Rectal smooth muscle tissue (tissue), 1 donor: ENCODE data around the gene JCHAIN.
"Not testable (repeated sequence)": the region's sequence is repeated elsewhere in the genome, so short reads cannot be mapped to it uniquely, and the experiment has no call there.

ENCODE experiments used
- H3K27ac ChIP-seq: one replicate; pipeline ENCODE4 v1.7.0; 2013; ENCODE audit warnings: low read depth, low read length, inconsistent platforms
- H3K27me3 ChIP-seq: one replicate; pipeline ENCODE4 v1.7.0; 2013; ENCODE audit warnings: low read length; ENCODE audit not compliant: control insufficient read depth, insufficient read depth
- H3K36me3 ChIP-seq: one replicate; pipeline ENCODE4 v1.7.0; 2013; ENCODE audit warnings: low read length; ENCODE audit not compliant: control insufficient read depth, insufficient read depth
- H3K4me1 ChIP-seq: one replicate; pipeline ENCODE4 v1.7.0; 2013; ENCODE audit warnings: low read length; ENCODE audit not compliant: control insufficient read depth, insufficient read depth
- H3K4me3 ChIP-seq: one replicate; pipeline ENCODE4 v1.7.0; 2013; ENCODE audit warnings: low read length
- H3K9ac ChIP-seq: one replicate; pipeline ENCODE4 v1.7.0; 2013; ENCODE audit warnings: low read length

Gene JCHAIN

DNA sequence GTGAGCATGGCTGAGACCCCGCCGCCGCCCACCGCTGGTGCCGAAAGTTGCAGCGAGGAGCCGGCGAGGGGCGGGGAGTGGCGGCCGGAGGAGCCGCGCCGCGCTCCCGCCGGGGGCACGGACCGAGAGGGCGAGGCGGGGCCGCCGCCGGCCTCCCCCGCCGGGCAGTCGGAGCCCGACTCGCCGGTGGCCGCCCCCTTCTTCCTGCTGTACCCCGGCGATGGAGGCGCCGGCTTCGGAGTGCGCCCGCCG, 38.5 kb upstream of the JCHAIN start:
- Histone ChIP-seq H3K9ac (peak overlapping the region; percentile 21), H3K4me1 (peaks cover 15% of the 10 kb centered on the region), H3K27ac (peak overlapping the region; percentile 89)

DNA sequence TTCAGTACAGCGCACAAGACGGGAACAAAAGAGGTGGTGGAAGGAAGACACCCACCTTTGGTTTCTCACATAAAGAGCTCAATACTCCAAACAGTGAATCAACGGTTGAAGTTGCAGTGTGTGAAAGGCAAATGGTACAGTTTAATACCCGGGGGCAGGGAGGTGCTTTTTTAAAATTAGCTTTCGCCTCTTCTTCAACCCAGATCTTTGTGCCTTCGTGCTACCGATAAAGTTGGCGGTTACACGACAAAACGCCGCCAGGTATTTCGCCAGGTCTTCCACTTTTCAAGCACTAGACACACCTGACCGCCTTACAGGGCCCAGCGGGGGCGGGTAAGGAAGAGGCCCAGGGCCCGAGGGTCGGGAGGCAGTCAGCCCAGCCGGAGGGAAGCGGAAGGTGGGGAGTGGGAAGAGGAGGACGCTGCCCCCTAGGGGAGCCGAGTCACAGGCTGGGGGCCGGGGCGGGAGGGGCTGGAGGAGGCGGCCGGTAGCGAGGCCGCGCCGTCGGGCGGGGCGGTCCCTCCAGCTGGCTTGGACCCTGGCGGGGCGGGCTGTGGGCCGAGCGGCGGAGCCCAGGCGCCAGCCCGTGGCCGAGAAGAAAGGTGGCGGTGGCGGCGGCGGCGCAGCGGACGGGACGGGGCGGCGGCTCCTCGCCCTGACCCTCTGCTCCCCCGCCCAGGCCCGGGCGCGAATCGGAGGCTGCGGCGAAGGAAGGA, 38.1 kb upstream of the JCHAIN start:
- Histone ChIP-seq H3K27me3 (no peaks in the 10 kb centered on the region), H3K36me3 (no peaks in the 10 kb centered on the region), H3K4me1 (peaks cover 15% of the 10 kb centered on the region), H3K9ac (peak overlapping the region; percentile 81), H3K27ac (peak overlapping the region; percentile 89), H3K4me3 (peak overlapping the region; percentile 62)

More for the DNA sequence above, 38.5 kb upstream of the JCHAIN start:
- Histone ChIP-seq H3K27me3 (no peaks in the 10 kb centered on the region), H3K36me3 (no peaks in the 10 kb centered on the region), H3K4me3 (peak overlapping the region; percentile 62)

DNA sequence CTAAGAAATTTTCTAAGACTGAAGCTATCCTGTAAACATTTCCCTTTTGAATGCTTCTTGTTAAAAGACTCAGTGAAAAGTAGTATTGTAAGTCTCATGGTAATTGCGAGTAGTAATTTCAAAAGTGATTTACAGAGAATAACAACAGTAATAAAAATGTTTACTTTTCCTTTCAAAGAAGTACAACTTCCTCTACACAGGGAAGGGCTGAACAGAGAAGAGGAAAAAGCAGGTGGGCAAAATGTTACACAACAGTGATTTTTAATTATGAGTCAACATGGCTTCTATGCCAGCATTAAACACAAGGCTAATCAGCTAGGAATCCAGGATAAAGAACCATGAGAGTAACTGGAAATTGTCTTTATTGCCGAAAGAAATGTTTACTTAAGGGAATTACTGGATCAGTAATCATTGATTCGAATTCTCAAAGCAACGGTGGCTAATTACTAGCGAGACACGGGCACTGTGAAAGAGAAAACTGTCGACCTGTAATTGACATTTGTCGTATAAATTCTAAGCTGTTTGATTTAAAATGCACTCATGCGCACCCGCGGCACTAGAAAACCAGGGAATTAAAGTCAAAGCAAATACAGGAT, 37.4 kb upstream of the JCHAIN start:
- H3K27ac ChIP-seq, result peak overlapping the region; percentile 89
- H3K27me3 ChIP-seq, result no peaks in the 10 kb centered on the region
- H3K9ac ChIP-seq, result peak overlapping the region; percentile 50
- no peaks in the 10 kb centered on the region for H3K36me3 ChIP-seq
- peak overlapping the region; percentile 62 for H3K4me3 ChIP-seq
- H3K4me1 ChIP-seq, result peaks cover 15% of the 10 kb centered on the region

DNA sequence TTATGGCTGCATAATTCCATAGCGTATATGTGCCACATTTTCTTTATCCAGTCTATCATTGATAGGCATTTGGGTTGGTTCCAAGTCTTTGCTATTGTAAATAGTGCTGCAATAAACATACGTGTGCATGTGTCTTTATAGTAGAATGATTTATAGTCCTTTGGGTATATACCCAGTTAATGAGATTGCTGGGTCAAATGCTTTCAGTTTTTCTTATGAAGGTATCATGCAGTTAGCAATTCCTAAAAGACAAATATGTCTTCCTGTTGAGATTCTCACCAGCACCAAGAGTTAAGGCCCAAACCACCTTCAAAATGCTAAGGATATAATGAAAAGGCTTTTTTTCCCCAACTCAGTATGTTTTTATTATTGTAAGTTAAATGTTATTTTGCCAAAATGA, 36.3 kb upstream of the JCHAIN start:
- not testable (repeated sequence) for H3K27me3 ChIP-seq, H3K36me3 ChIP-seq, H3K27ac ChIP-seq, H3K9ac ChIP-seq, H3K4me3 ChIP-seq
- peaks cover 15% of the 10 kb centered on the region for H3K4me1 ChIP-seq

DNA sequence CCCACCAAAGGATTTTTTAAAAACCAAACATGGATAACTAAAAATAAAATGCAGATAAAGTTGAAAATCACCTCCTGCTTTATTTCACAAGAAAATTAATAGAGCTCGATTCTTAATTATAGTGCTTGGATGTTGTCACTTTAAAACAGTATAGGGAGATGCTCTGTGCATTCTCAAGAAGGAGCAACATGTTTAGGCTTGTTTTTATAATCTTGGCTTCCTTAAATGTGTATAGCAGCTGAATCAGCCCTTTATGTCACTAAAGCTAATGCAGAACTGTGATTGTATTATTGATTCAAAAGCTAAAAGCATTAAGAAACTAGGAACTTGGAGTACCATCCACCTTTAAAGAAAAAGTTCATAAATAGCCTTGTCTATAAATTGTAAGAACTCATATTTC, 35.0 kb upstream of the JCHAIN start:
- peaks cover 6% of the 10 kb centered on the region for H3K4me1 ChIP-seq
- H3K4me3 ChIP-seq, result no peak overlapping the region
- no peaks in the 10 kb centered on the region for H3K27me3 ChIP-seq
- no peak overlapping the region for H3K9ac ChIP-seq
- no peaks in the 10 kb centered on the region for H3K36me3 ChIP-seq
- no peak overlapping the region for H3K27ac ChIP-seq

DNA sequence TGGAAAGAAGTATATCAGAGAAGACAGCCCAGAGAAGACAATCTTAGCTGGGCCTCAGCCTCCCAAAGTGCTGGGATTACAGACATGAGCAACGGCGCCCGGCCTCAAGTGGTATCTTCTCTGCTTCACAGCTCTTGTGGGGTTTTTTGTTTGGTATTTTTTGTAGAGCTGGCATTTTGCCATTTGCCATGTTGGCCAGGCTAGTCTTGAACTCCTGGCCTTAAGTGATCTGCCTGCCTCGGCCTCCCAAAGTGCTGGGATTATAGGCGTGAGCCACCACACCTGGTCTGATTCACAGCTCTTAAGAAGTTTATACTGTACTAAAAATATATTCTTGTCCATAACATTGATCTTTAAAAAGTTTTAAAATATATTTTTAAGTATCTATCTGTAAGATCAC, 34.4 kb upstream of the JCHAIN start:
- Histone ChIP-seq H3K9ac (no peak overlapping the region), H3K36me3 (no peaks in the 10 kb centered on the region), H3K4me1 (peaks cover 3% of the 10 kb centered on the region), H3K27me3 (no peaks in the 10 kb centered on the region), H3K27ac (no peak overlapping the region), H3K4me3 (no peak overlapping the region)

DNA sequence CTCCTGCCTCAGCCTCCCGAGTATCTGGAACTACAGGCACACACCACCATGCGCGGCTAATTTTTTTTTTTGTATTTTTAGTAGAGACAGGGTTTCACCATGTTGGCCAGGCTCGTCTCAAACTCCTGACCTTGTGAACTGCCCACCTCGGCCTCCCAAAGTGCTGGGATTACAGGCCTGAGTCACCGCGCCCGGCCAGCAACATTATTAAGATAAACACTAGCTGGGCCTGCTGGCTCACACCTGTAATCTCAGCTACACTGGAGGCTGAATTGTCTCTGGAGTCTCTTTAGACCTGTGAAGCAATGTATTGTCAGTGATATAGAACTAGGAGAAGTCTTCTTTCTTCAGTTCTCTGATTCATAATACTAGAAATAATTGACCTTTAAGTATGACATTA, 32.1 kb upstream of the JCHAIN start:
- not testable (repeated sequence) for H3K27ac ChIP-seq, H3K36me3 ChIP-seq, H3K4me1 ChIP-seq, H3K9ac ChIP-seq, H3K27me3 ChIP-seq, H3K4me3 ChIP-seq

DNA sequence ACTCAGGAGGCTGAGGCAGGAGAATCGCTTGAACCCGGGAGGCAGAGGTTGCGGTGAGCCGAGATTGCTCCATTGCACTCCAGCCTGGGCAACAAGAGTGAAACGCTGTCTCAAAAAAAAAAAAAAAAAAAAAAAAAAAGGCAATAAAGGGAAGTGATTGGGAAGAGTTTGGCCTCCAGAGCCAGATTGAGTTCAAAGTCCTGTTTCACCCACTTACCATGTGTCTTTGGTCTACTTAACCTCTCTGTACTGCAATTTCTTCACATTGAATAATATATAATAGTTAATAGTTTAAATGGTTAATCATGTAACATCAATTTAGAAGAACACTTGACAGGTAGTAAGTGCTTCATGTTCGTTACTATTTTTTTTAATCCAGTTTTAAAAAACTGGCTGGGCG, 28.3 kb upstream of the JCHAIN start:
- not testable (repeated sequence) for H3K4me1 ChIP-seq, H3K27me3 ChIP-seq, H3K36me3 ChIP-seq, H3K4me3 ChIP-seq, H3K9ac ChIP-seq, H3K27ac ChIP-seq

DNA sequence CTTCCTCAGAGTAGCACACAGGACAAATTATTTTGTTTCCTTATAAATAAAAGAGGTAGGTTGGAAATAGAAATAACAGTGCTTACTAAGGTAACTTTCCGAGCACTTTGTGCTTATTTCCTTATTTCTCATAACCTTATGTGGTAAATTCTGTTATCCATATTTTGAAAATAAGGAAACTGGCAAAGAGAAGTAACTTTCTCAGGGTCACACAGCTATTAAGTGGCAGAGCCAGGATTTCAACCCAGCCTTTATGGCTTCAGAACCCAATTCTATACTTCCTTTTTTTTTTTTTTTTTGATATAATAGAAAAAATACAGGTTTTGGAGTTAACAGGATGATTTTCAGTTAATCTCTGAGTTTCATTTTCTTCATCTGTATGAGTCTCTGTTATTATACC, 25.4 kb upstream of the JCHAIN start:
- peaks cover 2% of the 10 kb centered on the region for H3K36me3 ChIP-seq
- H3K27me3 ChIP-seq, result no peaks in the 10 kb centered on the region
- H3K27ac ChIP-seq, result no peak overlapping the region
- H3K4me3 ChIP-seq, result no peak overlapping the region
- H3K9ac ChIP-seq, result no peak overlapping the region
- peaks cover 14% of the 10 kb centered on the region for H3K4me1 ChIP-seq

DNA sequence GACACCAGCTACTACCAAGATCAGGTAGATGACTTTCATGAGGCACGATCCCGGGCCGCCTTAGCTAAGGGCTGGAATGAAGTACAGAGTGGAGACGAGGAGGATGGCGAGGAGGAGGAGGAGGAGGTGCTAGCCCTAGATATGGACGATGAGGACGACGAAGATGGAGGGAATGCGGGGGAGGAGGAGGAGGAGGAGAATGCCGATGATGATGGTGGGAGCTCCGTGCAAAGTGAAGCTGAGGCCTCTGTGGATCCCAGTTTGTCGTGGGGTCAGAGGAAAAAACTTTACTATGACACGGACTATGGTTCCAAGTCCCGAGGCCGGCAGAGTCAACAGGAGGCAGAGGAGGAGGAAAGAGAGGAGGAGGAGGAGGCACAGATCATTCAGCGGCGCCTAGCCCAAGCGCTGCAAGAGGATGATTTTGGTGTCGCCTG, 22.5 kb upstream of the JCHAIN start:
- H3K27me3 ChIP-seq, result no peaks in the 10 kb centered on the region
- peak overlapping the region; percentile 94 for H3K27ac ChIP-seq
- H3K4me3 ChIP-seq, result peak overlapping the region; percentile 97
- H3K36me3 ChIP-seq, result peaks cover 2% of the 10 kb centered on the region
- H3K4me1 ChIP-seq, result peaks cover 14% of the 10 kb centered on the region
- H3K9ac ChIP-seq, result peak overlapping the region; percentile 87

DNA sequence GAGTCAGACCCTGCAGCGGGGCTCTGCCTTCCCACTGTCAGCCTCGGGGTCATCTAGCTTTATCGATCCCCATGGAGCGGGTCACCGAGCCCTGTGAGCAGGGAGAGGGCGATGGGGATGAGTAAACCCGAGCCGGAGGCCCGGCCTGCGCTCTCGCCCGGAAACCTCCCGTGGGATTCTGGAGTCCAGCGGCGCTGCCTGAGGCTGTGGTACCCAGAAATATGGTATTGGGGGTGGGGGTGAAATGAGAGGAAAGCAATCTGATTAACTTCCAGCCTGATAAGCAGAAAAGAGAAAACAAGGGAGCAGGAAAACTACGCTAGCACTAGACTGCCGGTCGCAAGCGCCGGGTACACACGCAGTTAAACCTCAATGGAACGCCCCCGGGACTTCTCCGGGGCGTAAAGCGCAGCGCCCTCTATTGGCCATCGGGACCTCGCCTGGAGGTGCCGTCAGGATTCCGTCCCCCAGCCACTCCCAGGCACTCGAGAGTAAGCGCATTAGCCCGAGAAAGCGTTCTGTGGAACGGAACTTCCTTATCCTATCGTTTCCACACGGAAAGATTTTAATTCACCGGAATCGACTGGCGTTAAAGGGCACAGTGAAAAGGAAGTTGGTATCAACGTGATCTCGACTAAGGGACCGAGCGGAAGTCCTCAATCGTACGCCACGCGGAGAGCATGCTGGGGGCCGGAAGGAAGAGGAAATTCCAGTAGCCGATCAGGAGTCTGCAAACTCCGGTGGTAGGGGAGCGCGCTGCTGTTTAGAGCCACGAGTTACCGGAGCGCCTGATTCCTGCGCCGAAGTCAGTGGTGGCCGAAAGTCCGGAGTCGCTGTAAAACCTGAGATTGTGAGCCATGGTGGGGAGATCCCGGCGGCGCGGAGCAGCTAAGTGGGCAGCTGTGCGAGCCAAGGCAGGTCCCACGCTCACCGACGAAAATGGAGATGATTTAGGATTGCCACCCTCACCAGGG, 21.8 kb upstream of the JCHAIN start, which contains the start of gene UTP3:
Gene UTP3 (plus strand): TSS at position 712 of the 974 bp plus-strand sequence. CDS start 146 bp downstream, at position 858.
- Histone ChIP-seq H3K27me3 (no peaks in the 10 kb centered on the region), H3K4me1 (peaks cover 14% of the 10 kb centered on the region), H3K27ac (peak within 1 kb of the TSS; percentile 94), H3K9ac (peak within 1 kb of the TSS; percentile 93), H3K36me3 (peaks cover 2% of the 10 kb centered on the region), H3K4me3 (peak within 1 kb of the TSS; percentile 97)

DNA sequence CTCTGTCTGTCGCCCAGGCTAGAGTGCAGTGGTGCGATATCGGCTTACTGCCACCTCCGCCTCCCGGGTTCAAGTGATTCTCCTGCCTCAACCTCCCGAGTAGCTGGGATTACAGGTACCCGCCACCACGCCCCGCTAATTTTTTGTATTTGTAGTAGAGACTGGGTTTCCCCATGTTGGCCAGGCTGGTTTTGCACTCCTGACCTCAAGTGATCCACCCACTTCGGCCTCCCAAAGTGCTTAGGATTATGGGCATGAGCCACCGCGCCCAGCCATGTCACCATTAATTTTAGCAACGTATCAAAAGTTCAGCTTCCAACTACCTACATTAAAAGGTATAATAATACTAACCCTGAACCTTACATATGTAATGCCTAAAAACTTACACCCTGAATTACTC, 21.1 kb upstream of the JCHAIN start:
- Histone ChIP-seq H3K27me3 (no peaks in the 10 kb centered on the region), H3K27ac (peak overlapping the region; percentile 94), H3K36me3 (peaks cover 2% of the 10 kb centered on the region), H3K4me3 (peak overlapping the region; percentile 97), H3K9ac (peak overlapping the region; percentile 93), H3K4me1 (peaks cover 14% of the 10 kb centered on the region)
